Lung (tissue), 16 donors: ENCODE data around the gene RSPO1. TPM values are rescaled to one million over a fixed set of nuclear protein-coding genes. Genes with fewer than 3 reads are reported as not detected.
"Not testable (repeated sequence)": the region's sequence is repeated elsewhere in the genome, so short reads cannot be mapped to it uniquely, and the experiment has no call there.

Experiments
- ATAC-seq: fragments of 200-7000 bp; cut with Tn5 transposase; one replicate; pipeline ENCODE4 v1.9.1; 2020; ENCODE audit warnings: moderate number of reproducible peaks; ENCODE audit not compliant: insufficient read depth, low FRiP score
- DNase-seq, 3 donors: peaks; one replicate each; pipeline ENCODE4 v3.0.0-alpha.2; 2013 to 2017
- H3K27ac ChIP-seq, 2 donors: one replicate each; pipeline ENCODE4 v1.5.1; 2013; ENCODE audit warnings: mild to moderate bottlenecking in 2 of 2, moderate library complexity in 2 of 2, control low read depth in 1 of 2, inconsistent platforms in 1 of 2, low read depth in 1 of 2, low read length in 1 of 2
- H3K27me3 ChIP-seq, 3 donors: one replicate each; pipeline ENCODE4 v1.5.1; 2013; ENCODE audit warnings: low read length in 2 of 3; ENCODE audit not compliant: control insufficient read depth in 3 of 3, insufficient read depth in 3 of 3
- H3K36me3 ChIP-seq, 4 donors: one replicate each; pipeline ENCODE4 v1.5.1; 2013; ENCODE audit warnings: low read length in 4 of 4, mild to moderate bottlenecking in 1 of 4, moderate library complexity in 1 of 4; ENCODE audit not compliant: control insufficient read depth in 4 of 4, insufficient read depth in 4 of 4
- H3K4me1 ChIP-seq, 5 donors: one replicate each; pipeline ENCODE4 v1.5.1; 2013; ENCODE audit warnings: low read length in 5 of 5, mild to moderate bottlenecking in 2 of 5, moderate library complexity in 1 of 5; ENCODE audit not compliant: control insufficient read depth in 5 of 5, insufficient read depth in 5 of 5
- H3K4me3 ChIP-seq: one replicate; pipeline ENCODE4 v1.5.1; 2013; ENCODE audit warnings: mild to moderate bottlenecking, control low read depth, moderate library complexity
- H3K9ac ChIP-seq, 2 donors: one replicate each; pipeline ENCODE4 v1.5.1; 2013; ENCODE audit warnings: low read length in 2 of 2, control low read depth in 1 of 2; ENCODE audit not compliant: insufficient read depth in 1 of 2
- H3K9me3 ChIP-seq, 4 donors: one replicate each; pipeline ENCODE4 v1.5.1; 2013; ENCODE audit warnings: low read length in 3 of 4, mild to moderate bottlenecking in 1 of 4, moderate library complexity in 1 of 4; ENCODE audit not compliant: control insufficient read depth in 4 of 4, insufficient read depth in 3 of 4
- WGBS, 2 donors: extraction: QIAGEN DNeasy Blood & Tissue Kit; methylation state at CpG; one replicate each; pipeline ENCODE4 v1.1.7; 2013; 5-methylcytosine and 5-hydroxymethylcytosine counted together
- long read RNA-seq, 5 donors: transcript quantifications; one replicate each; lab custom pipeline, GENCODE V29; 2026
- polyA plus RNA-seq, 2 donors: library from polyadenylated mRNA; stranded (reverse); fragments of 200-250 nt; gene quantifications; one replicate each; pipeline ENCODE4 v1.2.1, GENCODE V29; 2013
- total RNA-seq, 2 donors: library from RNA; depleted of rRNA in 1 of 2; stranded (reverse); fragments of >200 nt in 1 of 2; gene quantifications; one replicate each; pipeline ENCODE4 v1.2.1, GENCODE V29; 2014 to 2021
- TF ChIP-seq, protein P1 (sequence below): IDR thresholded peaks from 2 replicates; pipeline ENCODE4 v1.5.1; 2012; ENCODE audit warnings: mild to moderate bottlenecking; ENCODE audit errors: control extremely low read depth, extremely low read depth
- donor health status: control.
- donor health status: control.
- donor health status: Bipolar disorder and iron deficiency.
- donor health status: healthy.
- donor health status: DM: yes; HTN: yes; CAD: no.

RSPO1 gene
- total RNA-seq, result 1 to 10 TPM in 1 of 2 donors, under 1 TPM in 1; 0.43 to 1.7 TPM
- polyA plus RNA-seq, result 1 to 10 TPM in 1 of 2 donors, under 1 TPM in 1; 0.93 to 1.4 TPM
- long read RNA-seq, donor 1, result 0 reads
- long read RNA-seq, donor 2, result 0 reads
- long read RNA-seq, donor 3, result 0 reads
- long read RNA-seq, donor 4, result 0 reads
- long read RNA-seq, donor 5, result 0 reads

DNA sequence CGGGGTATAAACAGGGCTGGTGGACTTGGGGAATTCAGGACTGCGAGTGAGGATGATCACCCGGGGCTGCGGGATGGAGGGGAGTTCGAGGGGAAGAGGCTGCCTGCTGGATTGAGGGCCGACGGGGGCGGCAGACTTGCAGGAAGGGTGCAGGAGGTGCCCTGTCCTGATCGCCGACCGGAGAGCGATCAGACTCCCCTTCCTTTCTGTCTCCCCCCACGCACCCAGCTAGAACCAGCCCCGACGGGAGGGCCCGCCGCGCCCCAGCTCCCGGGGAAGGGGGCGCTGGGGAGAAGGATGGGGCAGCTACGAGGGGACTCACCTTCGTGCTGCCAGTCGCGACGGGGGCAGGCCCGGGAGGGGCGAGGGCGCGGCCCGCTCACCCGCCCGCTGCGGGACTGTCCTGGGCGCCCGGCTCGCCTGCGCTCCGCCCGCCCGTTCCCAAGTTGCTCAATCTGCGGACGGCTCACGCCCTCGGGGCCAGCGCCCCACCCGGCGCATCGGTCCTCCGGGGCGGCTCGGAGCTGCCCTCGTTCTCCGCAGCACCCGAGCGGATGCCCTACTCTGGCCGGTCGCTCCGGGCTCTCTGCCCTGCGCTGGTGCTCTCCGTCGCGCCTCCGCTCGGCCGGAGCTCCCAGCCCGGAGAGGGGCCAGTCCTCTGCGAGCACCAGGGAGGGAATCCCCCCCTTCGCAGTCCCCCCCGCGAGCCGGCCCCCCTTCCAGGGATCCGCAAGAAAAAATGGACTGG, at the start of gene RSPO1:
Gene RSPO1, minus strand, starts transcription at position 649 of the 748 bp plus-strand sequence. CDS start 5,231 bp downstream, outside the sequence.
- DNase-seq (peak; percentile 68 to 73 (median 73)), ATAC-seq (no peak)
- TF ChIP-seq, protein P1, sequence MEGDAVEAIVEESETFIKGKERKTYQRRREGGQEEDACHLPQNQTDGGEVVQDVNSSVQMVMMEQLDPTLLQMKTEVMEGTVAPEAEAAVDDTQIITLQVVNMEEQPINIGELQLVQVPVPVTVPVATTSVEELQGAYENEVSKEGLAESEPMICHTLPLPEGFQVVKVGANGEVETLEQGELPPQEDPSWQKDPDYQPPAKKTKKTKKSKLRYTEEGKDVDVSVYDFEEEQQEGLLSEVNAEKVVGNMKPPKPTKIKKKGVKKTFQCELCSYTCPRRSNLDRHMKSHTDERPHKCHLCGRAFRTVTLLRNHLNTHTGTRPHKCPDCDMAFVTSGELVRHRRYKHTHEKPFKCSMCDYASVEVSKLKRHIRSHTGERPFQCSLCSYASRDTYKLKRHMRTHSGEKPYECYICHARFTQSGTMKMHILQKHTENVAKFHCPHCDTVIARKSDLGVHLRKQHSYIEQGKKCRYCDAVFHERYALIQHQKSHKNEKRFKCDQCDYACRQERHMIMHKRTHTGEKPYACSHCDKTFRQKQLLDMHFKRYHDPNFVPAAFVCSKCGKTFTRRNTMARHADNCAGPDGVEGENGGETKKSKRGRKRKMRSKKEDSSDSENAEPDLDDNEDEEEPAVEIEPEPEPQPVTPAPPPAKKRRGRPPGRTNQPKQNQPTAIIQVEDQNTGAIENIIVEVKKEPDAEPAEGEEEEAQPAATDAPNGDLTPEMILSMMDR, result no peak
- Histone ChIP-seq H3K4me3 (peak within 1 kb of the TSS; percentile 1), H3K27ac (no peak within 1 kb of the TSS), H3K27me3 (peaks cover 5 to 73% (median 52%) of the 10 kb centered on the region in 3 donors), H3K9me3 (no peaks in the 10 kb centered on the region), H3K4me1 (peaks cover 0 to 29% (median 4%) of the 10 kb centered on the region in 5 donors), H3K9ac (no peak within 1 kb of the TSS), H3K36me3 (no peaks in the 10 kb centered on the region)
- WGBS, 2 donors, result 1 to 2% methylated on average over 44 to 72 of the region's 72 CpGs

- DNase-seq, ATAC-seq, H3K27me3 ChIP-seq, H3K9me3 ChIP-seq, H3K4me3 ChIP-seq, H3K9ac ChIP-seq, H3K4me1 ChIP-seq, H3K27ac ChIP-seq: not testable (repeated sequence)
- 88 to 91% methylated on average over 9 of the region's 9 CpGs for WGBS, 2 donors
- peaks cover 20 to 29% (median 25%) of the 10 kb centered on the region in 4 donors for H3K36me3 ChIP-seq
Observed at GRCh38 chr1:37684182-37684581, 49.5 kb upstream of the RSPO1 start.

DNA sequence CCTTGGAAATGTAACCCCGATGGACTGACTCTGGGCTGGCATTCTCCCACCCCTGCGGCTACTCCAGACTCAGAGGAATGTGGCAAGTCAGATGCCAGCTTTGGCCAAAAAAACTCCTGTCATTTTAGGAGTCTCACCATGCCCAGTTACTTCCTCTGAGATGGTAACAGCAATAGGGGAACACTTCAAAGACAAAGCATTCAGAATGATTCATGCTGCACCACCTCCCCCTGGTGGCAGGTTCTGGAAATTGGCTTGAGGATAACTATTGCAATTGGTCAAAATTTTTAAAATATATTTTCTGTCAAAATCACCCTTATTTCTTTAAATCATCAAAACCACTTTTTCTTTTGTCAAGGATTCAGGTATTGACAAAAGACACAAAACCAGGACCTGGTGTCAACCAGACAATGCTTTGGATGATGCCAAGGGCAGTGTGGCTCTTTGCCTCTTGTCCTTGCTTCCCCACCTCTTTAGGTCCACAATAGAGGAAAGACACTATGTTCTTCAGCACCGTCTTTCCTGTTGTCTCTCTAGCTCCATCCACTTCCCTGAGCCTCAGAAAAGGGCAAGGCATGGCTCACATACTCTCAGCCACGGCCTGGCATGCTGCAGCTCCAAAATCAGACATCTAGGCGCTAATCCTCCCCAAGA, 47.8 kb upstream of the RSPO1 start:
- TF ChIP-seq, protein P1, result peak; percentile 67
- 72 to 75% methylated on average over 5 of the region's 5 CpGs for WGBS, 2 donors
- no peaks in the 10 kb centered on the region for H3K9me3 ChIP-seq
- H3K4me3 ChIP-seq, result no peak overlapping the region
- DNase-seq, result peak; percentile 66 to 79 (median 77)
- no peak overlapping the region for H3K9ac ChIP-seq
- no peaks in the 10 kb centered on the region for H3K27me3 ChIP-seq
- no peaks in the 10 kb centered on the region for H3K4me1 ChIP-seq
- peaks cover 20 to 27% (median 23%) of the 10 kb centered on the region in 4 donors for H3K36me3 ChIP-seq
- H3K27ac ChIP-seq, result no peak overlapping the region
- ATAC-seq, result no peak

DNA sequence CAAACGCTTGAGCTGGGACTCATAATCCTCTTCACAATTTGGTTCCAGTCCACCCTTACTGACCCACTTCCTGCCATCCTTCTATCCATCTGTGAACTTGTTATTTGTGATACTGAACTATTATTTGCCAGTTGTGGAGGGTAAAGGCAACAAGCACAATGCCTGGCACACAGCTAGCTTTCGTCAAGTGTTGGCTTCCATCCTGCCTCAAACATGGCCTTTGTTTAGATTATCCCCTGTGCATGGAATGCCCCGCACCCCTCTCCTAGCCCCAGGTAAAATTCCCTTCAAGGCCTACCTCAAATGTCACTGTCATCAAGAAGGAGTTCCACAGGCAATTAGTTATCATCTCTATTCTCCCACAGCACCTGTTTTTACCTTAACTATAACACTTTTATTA, 46.2 kb upstream of the RSPO1 start:
- Histone ChIP-seq H3K36me3 (peaks cover 17 to 20% (median 19%) of the 10 kb centered on the region in 4 donors), H3K9me3 (no peaks in the 10 kb centered on the region), H3K4me1 (peaks cover 0 to 3% (median 0%) of the 10 kb centered on the region in 5 donors), H3K4me3 (no peak overlapping the region), H3K27me3 (peaks cover 0 to 3% (median 0%) of the 10 kb centered on the region in 3 donors), H3K9ac (no peak overlapping the region), H3K27ac (no peak overlapping the region)
- TF ChIP-seq, protein P1, result no peak
- ATAC-seq, result no peak
- no peak for DNase-seq
- WGBS, 2 donors, result 86 to 93% methylated on average over 3 of the region's 3 CpGs
